Hepatocyte (in vitro differentiated cells): ENCODE measurements around the gene DDN.

Source experiments
- EZH2 ChIP-seq: fragments of 200-600 bp; sonication (generic); IDR thresholded peaks from 2 replicates; pipeline ENCODE4 v1.6.1; 2016; ENCODE audit warnings: antibody characterized with exemption, mild to moderate bottlenecking, borderline replicate concordance
- EZH2phosphoT487 ChIP-seq: fragments of 200-600 bp; sonication (generic); IDR thresholded peaks from one replicate; pipeline ENCODE4 v1.6.1; 2018; ENCODE audit warnings: antibody characterized with exemption, mild to moderate bottlenecking, low read depth, moderate library complexity; ENCODE audit not compliant: unreplicated experiment, severe bottlenecking
- TF ChIP-seq, protein P1 (sequence below): fragments of 200-600 bp; sonication (generic); IDR thresholded peaks from 2 replicates; pipeline ENCODE4 v1.5.1; 2016; ENCODE audit warnings: antibody characterized with exemption, mild to moderate bottlenecking; ENCODE audit not compliant: poor library complexity

DNA sequence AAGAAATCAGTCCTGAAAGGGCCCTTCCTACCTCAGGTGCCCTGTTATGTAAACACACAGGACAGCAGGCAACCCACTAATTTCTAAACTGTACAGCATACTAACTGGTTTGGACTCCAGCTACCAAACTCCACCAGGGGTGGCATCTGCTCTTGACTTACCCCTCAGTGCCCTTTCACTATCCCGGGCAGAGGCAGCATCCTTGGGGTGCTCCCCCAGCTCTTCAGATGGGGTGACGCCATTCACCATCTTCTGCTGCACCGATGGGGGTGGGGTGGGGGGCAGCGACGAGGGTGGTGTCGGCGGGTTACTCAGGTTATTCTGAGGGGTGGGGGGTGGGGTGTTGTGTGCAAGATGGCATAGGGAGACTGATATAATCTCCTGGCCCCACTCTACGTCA is 30.9 kb upstream of the DDN start:
- TF ChIP-seq EZH2 (no peak), EZH2phosphoT487 (no peak)
- TF ChIP-seq, protein P1, sequence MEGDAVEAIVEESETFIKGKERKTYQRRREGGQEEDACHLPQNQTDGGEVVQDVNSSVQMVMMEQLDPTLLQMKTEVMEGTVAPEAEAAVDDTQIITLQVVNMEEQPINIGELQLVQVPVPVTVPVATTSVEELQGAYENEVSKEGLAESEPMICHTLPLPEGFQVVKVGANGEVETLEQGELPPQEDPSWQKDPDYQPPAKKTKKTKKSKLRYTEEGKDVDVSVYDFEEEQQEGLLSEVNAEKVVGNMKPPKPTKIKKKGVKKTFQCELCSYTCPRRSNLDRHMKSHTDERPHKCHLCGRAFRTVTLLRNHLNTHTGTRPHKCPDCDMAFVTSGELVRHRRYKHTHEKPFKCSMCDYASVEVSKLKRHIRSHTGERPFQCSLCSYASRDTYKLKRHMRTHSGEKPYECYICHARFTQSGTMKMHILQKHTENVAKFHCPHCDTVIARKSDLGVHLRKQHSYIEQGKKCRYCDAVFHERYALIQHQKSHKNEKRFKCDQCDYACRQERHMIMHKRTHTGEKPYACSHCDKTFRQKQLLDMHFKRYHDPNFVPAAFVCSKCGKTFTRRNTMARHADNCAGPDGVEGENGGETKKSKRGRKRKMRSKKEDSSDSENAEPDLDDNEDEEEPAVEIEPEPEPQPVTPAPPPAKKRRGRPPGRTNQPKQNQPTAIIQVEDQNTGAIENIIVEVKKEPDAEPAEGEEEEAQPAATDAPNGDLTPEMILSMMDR = no peak
